AG09319 (cell line): ENCODE measurements around the gene FAM83D.

ENCODE experiments used
- DNase-seq: peaks from one replicate; pipeline ENCODE4 v3.0.0-alpha.2; 2010; ENCODE audit warnings: low read depth; ENCODE audit errors: extremely low read depth
- TF ChIP-seq, protein P1 (sequence below): IDR thresholded peaks from 2 replicates; pipeline ENCODE4 v1.5.1; 2011; ENCODE audit warnings: low read depth, mild to moderate bottlenecking, inconsistent platforms, low read length, moderate library complexity

The FAM83D gene

GRCh38 chr20:38926934-38927616, 858 bp downstream of the FAM83D start:
- no peak for DNase-seq
- TF ChIP-seq, protein P1, sequence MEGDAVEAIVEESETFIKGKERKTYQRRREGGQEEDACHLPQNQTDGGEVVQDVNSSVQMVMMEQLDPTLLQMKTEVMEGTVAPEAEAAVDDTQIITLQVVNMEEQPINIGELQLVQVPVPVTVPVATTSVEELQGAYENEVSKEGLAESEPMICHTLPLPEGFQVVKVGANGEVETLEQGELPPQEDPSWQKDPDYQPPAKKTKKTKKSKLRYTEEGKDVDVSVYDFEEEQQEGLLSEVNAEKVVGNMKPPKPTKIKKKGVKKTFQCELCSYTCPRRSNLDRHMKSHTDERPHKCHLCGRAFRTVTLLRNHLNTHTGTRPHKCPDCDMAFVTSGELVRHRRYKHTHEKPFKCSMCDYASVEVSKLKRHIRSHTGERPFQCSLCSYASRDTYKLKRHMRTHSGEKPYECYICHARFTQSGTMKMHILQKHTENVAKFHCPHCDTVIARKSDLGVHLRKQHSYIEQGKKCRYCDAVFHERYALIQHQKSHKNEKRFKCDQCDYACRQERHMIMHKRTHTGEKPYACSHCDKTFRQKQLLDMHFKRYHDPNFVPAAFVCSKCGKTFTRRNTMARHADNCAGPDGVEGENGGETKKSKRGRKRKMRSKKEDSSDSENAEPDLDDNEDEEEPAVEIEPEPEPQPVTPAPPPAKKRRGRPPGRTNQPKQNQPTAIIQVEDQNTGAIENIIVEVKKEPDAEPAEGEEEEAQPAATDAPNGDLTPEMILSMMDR: no peak

GRCh38 chr20:38927902-38928578, 1.8 kb downstream of the FAM83D start:
- DNase-seq: no peak
- TF ChIP-seq, protein P1: no peak

- TF ChIP-seq, protein P1: no peak
- no peak for DNase-seq
Measured at GRCh38 chr20:38930242-38930569, 4.0 kb downstream of the FAM83D start.

- DNase-seq: no peak
- TF ChIP-seq, protein P1: no peak
Measured at GRCh38 chr20:38931984-38932383, 5.8 kb downstream of the FAM83D start.

GRCh38 chr20:38932457-38933120, 6.4 kb downstream of the FAM83D start:
- TF ChIP-seq, protein P1: no peak

DNA sequence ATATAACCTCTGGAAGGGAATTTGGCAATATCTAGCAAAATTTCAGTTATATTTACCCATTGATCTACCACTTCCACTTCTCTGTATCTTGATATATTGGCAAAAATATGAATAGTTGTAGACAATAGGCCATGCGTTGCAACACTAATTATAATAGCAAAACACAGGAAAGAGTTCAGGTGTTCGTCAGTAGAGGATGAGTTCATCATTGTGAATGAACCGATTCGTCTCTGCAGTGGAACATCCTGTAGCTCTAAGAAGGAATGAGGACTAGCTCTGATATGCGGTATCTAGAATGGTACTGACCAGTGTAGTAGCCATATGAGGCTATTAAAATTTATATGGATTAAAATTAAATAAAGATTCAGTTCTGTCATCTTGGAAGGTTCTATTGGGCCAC, 8.3 kb downstream of the FAM83D start:
- TF ChIP-seq, protein P1: no peak
- no peak for DNase-seq

More at GRCh38 chr20:38932457-38933120, 6.4 kb downstream of the FAM83D start:
- peak; percentile 18 for DNase-seq

GRCh38 chr20:38935285-38935684, 9.1 kb downstream of the FAM83D start:
- TF ChIP-seq, protein P1: no peak; the same call in 1 of the 2 replicates
- DNase-seq: no peak
